Testis (tissue), 2 donors: ENCODE measurements around the gene SMU1.

Experiments used
- CTCF ChIP-seq, 3 experiments: fragments of 450-650 bp in 2 of 3; fragments of 200-600 bp in 1 of 3; sonication (generic) in 1 of 3; IDR thresholded peaks; one replicate each; pipeline ENCODE4 v1.5.1; 2016 to 2019; ENCODE audit warnings: antibody characterized with exemption in 3 of 3, mild to moderate bottlenecking in 2 of 3, moderate library complexity in 1 of 3
- POLR2A ChIP-seq: fragments of 450-650 bp; IDR thresholded peaks from one replicate; pipeline ENCODE4 v1.6.1; 2017; ENCODE audit warnings: antibody characterized with exemption, mild to moderate bottlenecking, moderate library complexity

GRCh38 chr9:33040792-33041431 lies 35.6 kb downstream of the SMU1 start:
- TF ChIP-seq CTCF (IDR thresholded peaks at IDR 0.05) (no peak), POLR2A (no peak)
